Measurements from ENCODE around the gene GTF2H2C. TPM values are rescaled to one million over a fixed set of nuclear protein-coding genes. Genes with fewer than 3 reads are reported as not detected.
"Not testable (repeated sequence)": the region's sequence is repeated elsewhere in the genome, so short reads cannot be mapped to it uniquely, and the experiment has no call there.

Gene GTF2H2C
- total RNA-seq, 1 experiment from 2014 or later, result 46.3 TPM

DNA sequence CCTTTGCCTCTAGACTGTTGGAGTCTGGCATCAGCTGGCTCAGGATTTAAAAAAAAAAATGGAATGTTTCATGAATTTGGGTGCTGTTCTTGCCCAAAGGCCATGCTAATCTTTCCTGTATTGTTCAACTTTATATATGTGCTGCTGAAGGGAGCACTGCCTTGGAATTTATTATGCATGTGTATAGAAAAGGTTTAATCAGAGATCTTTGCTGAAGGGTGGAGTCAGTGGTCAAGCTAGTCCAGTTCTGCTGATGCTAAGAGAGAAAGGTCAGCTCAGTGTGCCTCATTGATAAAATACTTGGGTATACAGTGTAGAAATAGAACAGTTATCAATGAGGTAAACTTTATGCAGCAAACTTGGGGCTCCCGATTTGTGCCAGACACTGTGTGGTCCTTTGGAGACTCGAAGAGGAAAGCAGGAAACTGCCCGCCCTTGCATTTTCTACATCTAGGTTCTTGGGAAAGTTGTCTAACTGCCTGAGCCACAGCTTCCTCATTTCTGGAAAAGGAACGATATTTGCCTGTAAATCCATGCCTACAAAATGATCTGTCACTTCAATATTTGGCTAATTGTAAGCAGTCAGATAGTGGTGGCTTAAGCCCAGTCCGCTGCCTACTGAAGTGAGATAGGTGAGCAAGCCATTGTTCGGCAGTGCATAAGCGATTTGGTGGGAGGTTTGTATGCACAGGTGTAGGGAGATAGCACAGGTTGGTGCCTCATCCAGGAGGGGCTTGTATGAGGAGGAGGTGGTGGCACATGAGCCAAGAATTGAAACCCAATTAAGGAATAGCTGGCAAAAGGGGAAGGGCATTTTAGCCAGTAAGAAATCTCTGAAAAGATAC is 29.2 kb upstream of the GTF2H2C start:
- Histone ChIP-seq H3K4me3 (ENCODE audit: low read depth in 2 of 2, low read length in 2 of 2) (no peak overlapping the region), H3K36me3 (ENCODE audit: control insufficient read depth, insufficient read depth, low read length) (no peaks in the 10 kb centered on the region), H3K9me3 (ENCODE audit: control insufficient read depth, insufficient read depth, low read depth, low read length) (no peaks in the 10 kb centered on the region), H3K27ac (ENCODE audit: low read length) (0 out of 2 replicates have a peak overlapping the region, but pooled peaks have one; percentile 4), H3K4me1 (ENCODE audit: control insufficient read depth, insufficient read depth, low read length) (no peaks in the 10 kb centered on the region), H3K27me3 (ENCODE audit: control insufficient read depth, insufficient read depth, low read length) (no peaks in the 10 kb centered on the region)
- DNase-seq (ENCODE audit: low read depth, low spot score), result no peak
- CTCF ChIA-PET, result no interaction called here
- TF ChIP-seq SIN3A (IDR thresholded peaks at IDR 0.05; ENCODE audit: borderline replicate concordance, insufficient read depth, low read depth, low read length) (no peak), POLR2AphosphoS5 (IDR thresholded peaks at IDR 0.05; ENCODE audit: low read depth, low read length) (no peak), TCF7L2 (IDR thresholded peaks at IDR 0.05; ENCODE audit: low read depth, low read length) (no peak)
- TF ChIP-seq, protein P1, sequence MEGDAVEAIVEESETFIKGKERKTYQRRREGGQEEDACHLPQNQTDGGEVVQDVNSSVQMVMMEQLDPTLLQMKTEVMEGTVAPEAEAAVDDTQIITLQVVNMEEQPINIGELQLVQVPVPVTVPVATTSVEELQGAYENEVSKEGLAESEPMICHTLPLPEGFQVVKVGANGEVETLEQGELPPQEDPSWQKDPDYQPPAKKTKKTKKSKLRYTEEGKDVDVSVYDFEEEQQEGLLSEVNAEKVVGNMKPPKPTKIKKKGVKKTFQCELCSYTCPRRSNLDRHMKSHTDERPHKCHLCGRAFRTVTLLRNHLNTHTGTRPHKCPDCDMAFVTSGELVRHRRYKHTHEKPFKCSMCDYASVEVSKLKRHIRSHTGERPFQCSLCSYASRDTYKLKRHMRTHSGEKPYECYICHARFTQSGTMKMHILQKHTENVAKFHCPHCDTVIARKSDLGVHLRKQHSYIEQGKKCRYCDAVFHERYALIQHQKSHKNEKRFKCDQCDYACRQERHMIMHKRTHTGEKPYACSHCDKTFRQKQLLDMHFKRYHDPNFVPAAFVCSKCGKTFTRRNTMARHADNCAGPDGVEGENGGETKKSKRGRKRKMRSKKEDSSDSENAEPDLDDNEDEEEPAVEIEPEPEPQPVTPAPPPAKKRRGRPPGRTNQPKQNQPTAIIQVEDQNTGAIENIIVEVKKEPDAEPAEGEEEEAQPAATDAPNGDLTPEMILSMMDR (IDR thresholded peaks at IDR 0.05), result no peak
- TF ChIP-seq, protein P2, sequence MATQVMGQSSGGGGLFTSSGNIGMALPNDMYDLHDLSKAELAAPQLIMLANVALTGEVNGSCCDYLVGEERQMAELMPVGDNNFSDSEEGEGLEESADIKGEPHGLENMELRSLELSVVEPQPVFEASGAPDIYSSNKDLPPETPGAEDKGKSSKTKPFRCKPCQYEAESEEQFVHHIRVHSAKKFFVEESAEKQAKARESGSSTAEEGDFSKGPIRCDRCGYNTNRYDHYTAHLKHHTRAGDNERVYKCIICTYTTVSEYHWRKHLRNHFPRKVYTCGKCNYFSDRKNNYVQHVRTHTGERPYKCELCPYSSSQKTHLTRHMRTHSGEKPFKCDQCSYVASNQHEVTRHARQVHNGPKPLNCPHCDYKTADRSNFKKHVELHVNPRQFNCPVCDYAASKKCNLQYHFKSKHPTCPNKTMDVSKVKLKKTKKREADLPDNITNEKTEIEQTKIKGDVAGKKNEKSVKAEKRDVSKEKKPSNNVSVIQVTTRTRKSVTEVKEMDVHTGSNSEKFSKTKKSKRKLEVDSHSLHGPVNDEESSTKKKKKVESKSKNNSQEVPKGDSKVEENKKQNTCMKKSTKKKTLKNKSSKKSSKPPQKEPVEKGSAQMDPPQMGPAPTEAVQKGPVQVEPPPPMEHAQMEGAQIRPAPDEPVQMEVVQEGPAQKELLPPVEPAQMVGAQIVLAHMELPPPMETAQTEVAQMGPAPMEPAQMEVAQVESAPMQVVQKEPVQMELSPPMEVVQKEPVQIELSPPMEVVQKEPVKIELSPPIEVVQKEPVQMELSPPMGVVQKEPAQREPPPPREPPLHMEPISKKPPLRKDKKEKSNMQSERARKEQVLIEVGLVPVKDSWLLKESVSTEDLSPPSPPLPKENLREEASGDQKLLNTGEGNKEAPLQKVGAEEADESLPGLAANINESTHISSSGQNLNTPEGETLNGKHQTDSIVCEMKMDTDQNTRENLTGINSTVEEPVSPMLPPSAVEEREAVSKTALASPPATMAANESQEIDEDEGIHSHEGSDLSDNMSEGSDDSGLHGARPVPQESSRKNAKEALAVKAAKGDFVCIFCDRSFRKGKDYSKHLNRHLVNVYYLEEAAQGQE (IDR thresholded peaks at IDR 0.05; ENCODE audit: insufficient read depth in 1 of 2, low read depth in 2 of 2, low read length in 1 of 2), result no peak
- intact Hi-C loops (cut with micrococcal nuclease; ENCODE audit: unreplicated experiment) (no loop called here), in situ Hi-C loops (cut with HindIII; ENCODE audit: low pct_unique_long_range_greater_than_20kb, low sequenced_read_pairs) (no loop called here)
- TSS peak; percentile 38 for BruUV-seq (replicated peaks)
- no peak; the same call in 1 of the 2 replicates for ATAC-seq
- POLR2A ChIA-PET, result no interaction called here

DNA sequence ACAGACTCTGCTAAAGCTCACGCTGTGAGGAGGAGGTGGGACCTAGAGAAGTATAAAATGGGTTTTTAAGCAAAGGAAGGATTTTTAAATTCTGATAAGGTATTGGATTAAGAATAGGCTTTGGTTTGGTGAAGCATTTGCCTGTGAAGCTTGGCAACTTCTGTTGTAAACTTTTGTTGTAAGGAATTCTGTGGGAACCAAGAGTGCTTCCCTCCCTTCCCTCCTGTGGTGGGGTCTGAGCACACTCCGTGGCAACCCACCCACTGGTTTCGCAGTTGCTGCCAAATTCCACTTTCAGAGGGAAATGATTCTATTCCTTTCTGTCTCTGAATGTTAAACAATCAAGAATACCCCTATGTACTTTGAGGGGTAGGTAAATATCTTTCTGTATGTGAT is 28.6 kb upstream of the GTF2H2C start:
- no peaks in the 10 kb centered on the region for H3K9me3 ChIP-seq (ENCODE audit: control insufficient read depth, insufficient read depth, low read depth, low read length)
- ATAC-seq (no peak), DNase-seq (ENCODE audit: low read depth, low spot score) (no peak)
- no peak for TF ChIP-seq TCF7L2 (IDR thresholded peaks at IDR 0.05; ENCODE audit: low read depth, low read length)
- TF ChIP-seq SIN3A (IDR thresholded peaks at IDR 0.05; ENCODE audit: borderline replicate concordance, insufficient read depth, low read depth, low read length), result no peak
- TF ChIP-seq POLR2AphosphoS5 (IDR thresholded peaks at IDR 0.05; ENCODE audit: low read depth, low read length), result no peak
- TF ChIP-seq, protein P1 (IDR thresholded peaks at IDR 0.05), result no peak
- TF ChIP-seq, protein P2 (IDR thresholded peaks at IDR 0.05; ENCODE audit: insufficient read depth in 1 of 2, low read depth in 2 of 2, low read length in 1 of 2), result no peak
- in situ Hi-C loops (cut with HindIII; ENCODE audit: low pct_unique_long_range_greater_than_20kb, low sequenced_read_pairs) (no loop called here), intact Hi-C loops (cut with micrococcal nuclease; ENCODE audit: unreplicated experiment) (no loop called here)
- ChIA-PET CTCF (no interaction called here), POLR2A (interaction anchor here (0.6 kb wide), 1 partner anchor 9 kb away, joined by 5 read pairs; no protein-coding TSS in a partner anchor)
- H3K4me3 ChIP-seq (ENCODE audit: low read depth in 2 of 2, low read length in 2 of 2), result no peak overlapping the region
- H3K36me3 ChIP-seq (ENCODE audit: control insufficient read depth, insufficient read depth, low read length), result no peaks in the 10 kb centered on the region
- H3K27ac ChIP-seq (ENCODE audit: low read length), result 0 out of 2 replicates have a peak overlapping the region, but pooled peaks have one; percentile 4
- H3K27me3 ChIP-seq (ENCODE audit: control insufficient read depth, insufficient read depth, low read length), result no peaks in the 10 kb centered on the region
- no TSS peak for BruUV-seq (replicated peaks)
- H3K4me1 ChIP-seq (ENCODE audit: control insufficient read depth, insufficient read depth, low read length), result no peaks in the 10 kb centered on the region

DNA sequence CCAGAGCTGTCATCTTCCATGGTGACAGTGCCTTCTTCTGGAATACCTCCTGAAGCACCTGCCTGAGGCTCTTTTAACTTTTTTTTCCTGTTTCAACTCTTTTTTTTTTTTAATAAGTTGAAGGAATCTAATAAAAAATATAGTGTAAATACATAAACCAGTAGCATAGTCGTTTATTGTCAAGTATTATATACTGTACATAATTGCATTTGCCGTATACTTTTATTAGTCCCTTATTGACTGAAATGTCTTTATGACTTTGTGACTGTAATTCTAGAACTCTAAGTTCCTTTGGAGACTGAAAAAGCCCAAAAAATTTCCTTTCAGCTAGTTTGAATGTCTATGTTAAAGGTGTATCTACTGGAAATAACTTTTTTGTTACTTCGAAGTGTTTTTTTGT is 22.1 kb upstream of the GTF2H2C start:
- intact Hi-C loops (cut with micrococcal nuclease; ENCODE audit: unreplicated experiment); H3K9me3 ChIP-seq (ENCODE audit: control insufficient read depth, insufficient read depth, low read depth, low read length); H3K4me3 ChIP-seq (ENCODE audit: low read depth in 2 of 2, low read length in 2 of 2); in situ Hi-C loops (cut with HindIII; ENCODE audit: low pct_unique_long_range_greater_than_20kb, low sequenced_read_pairs); H3K4me1 ChIP-seq (ENCODE audit: control insufficient read depth, insufficient read depth, low read length); ATAC-seq; POLR2A ChIA-PET; H3K36me3 ChIP-seq (ENCODE audit: control insufficient read depth, insufficient read depth, low read length); H3K27me3 ChIP-seq (ENCODE audit: control insufficient read depth, insufficient read depth, low read length); DNase-seq (ENCODE audit: low read depth, low spot score); H3K27ac ChIP-seq (ENCODE audit: low read length); CTCF ChIA-PET; BruUV-seq (replicated peaks): not testable (repeated sequence)

Measured in Panc1 (cell line).